Measurements from ENCODE around the gene CROCC. TPM values are rescaled to one million over a fixed set of nuclear protein-coding genes. Genes with fewer than 3 reads are reported as not detected.

Gene CROCC
- total RNA-seq, 2 experiments from 2014 or later, result 15.9 to 18.7 TPM

DNA sequence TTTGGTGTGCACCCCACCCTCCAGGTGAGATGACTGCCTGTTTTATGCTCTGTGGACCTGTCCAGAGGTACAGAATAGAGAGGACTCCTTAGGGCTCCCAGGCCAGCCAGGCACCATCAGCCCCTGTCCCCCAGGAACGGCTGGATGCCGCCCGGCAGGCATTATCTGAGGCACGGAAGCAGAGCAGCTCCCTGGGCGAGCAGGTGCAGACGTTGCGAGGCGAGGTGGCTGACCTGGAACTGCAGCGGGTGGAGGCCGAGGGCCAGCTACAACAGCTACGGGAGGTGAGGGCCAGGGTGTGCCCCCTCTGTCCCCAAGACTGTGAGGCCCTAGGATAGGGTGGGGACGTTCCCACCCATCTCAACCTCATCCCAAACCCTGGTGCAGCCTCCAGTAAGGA is 47.9 kb downstream of the CROCC start:
- no peak for DNase-seq
- Mint-ChIP-seq H3K27me3 (no peaks in the 10 kb centered on the region), H3K27ac (no peak overlapping the region), H3K4me1 (ENCODE audit: low read depth) (no peaks in the 10 kb centered on the region), H3K36me3 (peaks cover 6% of the 10 kb centered on the region), H3K4me3 (no peak overlapping the region), H3K9me3 (no peaks in the 10 kb centered on the region)
- intact Hi-C loops (cut with micrococcal nuclease), result no loop called here
- CTCF ChIA-PET, result interaction anchor here (1.6 kb wide), 1 partner anchor 9 kb away, joined by 7 read pairs; no protein-coding TSS in a partner anchor
- POLR2A ChIA-PET, result no interaction called here

DNA sequence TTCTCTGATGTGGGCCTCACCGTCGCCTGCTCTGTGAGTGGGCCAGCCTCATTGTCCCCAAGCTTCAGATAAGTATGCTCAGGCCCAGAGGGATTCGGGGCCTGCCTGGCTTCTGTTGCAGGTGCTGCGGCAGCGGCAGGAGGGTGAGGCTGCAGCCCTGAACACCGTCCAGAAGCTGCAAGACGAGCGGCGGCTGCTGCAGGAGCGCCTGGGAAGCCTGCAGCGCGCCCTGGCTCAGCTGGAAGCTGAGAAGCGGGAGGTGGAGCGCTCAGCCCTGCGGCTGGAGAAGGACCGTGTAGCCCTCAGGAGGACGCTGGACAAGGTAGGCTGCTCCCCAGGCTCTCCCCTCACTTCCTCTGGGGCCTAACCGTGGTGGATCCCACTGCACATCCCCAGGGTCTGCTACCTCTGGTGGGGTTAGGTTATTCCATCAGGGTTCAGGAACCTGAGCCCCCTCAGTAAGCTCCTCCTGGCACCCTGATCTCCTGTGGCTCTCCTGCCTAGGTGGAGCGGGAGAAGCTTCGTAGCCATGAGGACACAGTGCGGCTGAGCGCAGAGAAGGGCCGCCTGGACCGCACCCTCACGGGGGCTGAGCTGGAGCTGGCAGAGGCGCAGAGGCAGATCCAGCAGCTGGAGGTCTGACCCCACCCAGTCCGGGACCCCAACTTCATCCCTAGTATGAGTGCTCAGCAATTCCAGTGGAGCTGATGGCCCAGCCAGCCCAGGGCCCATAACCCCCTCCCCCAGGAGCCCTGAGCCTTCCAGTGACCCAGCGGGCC is 48.6 kb downstream of the CROCC start:
- Mint-ChIP-seq H3K36me3 (peaks cover 6% of the 10 kb centered on the region), H3K4me3 (no peak overlapping the region), H3K27ac (no peak overlapping the region), H3K9me3 (no peaks in the 10 kb centered on the region), H3K4me1 (ENCODE audit: low read depth) (no peaks in the 10 kb centered on the region), H3K27me3 (no peaks in the 10 kb centered on the region)
- DNase-seq, result no peak
- POLR2A ChIA-PET, result no interaction called here
- CTCF ChIA-PET, result interaction anchor here (1.6 kb wide), 1 partner anchor 10 kb away, joined by 7 read pairs; no protein-coding TSS in a partner anchor
- intact Hi-C loops (cut with micrococcal nuclease), result no loop called here

DNA sequence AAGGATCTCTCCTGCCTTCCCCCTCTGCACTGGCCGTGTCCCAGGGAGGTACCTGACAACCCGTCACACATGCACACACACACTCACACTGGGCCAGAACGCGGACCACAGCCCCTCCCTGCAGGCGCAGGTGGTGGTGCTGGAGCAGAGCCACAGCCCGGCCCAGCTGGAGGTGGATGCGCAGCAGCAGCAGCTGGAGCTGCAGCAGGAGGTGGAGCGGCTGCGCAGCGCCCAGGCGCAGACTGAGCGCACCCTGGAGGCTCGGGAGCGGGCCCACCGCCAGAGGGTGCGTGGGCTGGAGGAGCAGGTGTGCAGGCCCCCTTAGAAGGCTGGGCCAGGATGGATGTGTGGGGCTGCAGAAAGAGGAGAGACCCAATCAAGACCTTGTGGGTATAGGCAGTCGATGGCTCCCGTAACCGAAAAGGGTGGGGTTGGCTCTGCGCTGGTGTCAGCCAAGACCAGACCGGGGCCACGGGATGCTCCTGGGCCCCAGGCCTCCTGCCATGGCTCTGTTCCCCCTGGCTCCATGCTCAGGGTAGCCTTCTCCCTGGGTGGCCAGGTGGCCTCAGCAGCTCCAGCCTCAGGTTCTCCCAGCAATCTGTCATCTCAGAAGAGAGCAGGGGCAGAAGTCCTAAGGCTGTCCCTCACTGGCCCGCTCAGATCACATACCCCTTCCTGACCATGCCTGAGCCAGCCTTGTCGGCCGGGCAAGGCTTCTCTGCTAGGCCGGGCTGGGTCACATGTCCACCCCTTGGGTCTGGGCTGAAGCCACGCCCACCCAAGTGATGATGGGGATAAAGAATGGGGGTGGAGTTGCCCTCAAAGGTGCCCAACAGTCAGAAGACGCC is 49.8 kb downstream of the CROCC start:
- DNase-seq, result no peak
- Mint-ChIP-seq H3K4me1 (ENCODE audit: low read depth) (no peaks in the 10 kb centered on the region), H3K27ac (no peak overlapping the region), H3K9me3 (no peaks in the 10 kb centered on the region), H3K36me3 (peaks cover under 1% of the 10 kb centered on the region), H3K27me3 (no peaks in the 10 kb centered on the region), H3K4me3 (no peak overlapping the region)
- POLR2A ChIA-PET, result no interaction called here
- CTCF ChIA-PET, result no interaction called here
- intact Hi-C loops (cut with micrococcal nuclease), result no loop called here

DNA sequence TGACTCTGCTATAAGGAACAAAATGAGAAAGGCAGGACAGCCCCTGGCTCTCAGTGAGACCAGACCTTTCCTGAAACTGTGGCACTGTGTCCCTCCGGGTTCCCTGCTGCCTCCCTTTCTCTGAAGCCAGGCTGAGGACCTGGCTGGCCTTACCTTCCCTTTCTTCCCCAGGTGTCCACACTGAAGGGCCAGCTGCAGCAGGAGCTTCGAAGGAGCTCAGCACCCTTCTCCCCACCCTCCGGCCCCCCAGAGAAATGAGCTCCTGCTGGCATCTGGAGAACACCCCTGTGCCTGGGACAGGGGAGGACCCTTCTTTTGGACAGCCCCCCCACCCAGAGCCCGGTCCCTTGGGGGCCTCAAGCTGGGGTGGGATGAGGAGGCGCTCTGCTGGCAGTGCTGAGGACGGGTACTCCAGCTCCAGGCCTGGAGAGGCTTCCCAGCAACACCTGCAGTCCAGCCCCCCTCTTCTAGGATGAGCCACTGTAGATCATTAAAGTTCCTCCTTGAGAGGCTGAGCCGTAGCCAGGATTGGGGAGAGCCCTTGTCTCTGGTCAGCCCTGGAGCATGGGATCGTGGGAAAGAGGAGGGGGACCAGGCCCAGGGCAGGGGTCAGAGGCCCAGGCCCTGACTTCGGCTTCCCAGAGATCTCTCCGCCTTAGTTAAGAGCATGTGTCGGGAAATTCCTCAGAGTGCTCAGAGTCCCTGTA is 50.6 kb downstream of the CROCC start:
- ChIA-PET CTCF (no interaction called here), POLR2A (no interaction called here)
- intact Hi-C loops (cut with micrococcal nuclease), result no loop called here
- Mint-ChIP-seq H3K27ac (no peak overlapping the region), H3K4me3 (no peak overlapping the region), H3K4me1 (ENCODE audit: low read depth) (no peaks in the 10 kb centered on the region), H3K9me3 (no peaks in the 10 kb centered on the region), H3K36me3 (no peaks in the 10 kb centered on the region), H3K27me3 (no peaks in the 10 kb centered on the region)
- no peak for DNase-seq

DNA sequence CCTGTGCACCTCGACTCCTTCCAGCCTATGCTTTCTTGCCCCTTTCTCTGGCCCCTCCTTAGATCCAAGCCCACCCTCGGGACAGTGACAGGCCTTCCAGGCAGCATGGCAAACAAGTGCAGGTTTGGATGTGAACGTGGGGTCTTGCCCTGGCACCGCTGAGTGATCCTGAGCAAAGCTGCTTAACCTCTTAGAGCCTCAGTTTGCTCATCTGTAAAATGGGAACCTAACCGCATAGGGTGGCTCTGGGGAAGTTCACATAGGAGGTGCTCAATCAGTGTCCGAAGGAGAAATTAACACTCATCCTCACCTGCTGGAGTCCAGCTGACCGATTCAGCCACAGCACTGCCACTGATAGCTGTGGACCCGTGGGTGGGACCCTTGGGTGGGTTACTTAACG is 51.5 kb downstream of the CROCC start:
- intact Hi-C loops (cut with micrococcal nuclease), result no loop called here
- no peaks in the 10 kb centered on the region for H3K27me3 Mint-ChIP-seq
- no peak overlapping the region for H3K27ac Mint-ChIP-seq
- no peak for DNase-seq
- H3K4me3 Mint-ChIP-seq, result no peak overlapping the region
- ChIA-PET CTCF (no interaction called here), POLR2A (no interaction called here)
- no peaks in the 10 kb centered on the region for H3K4me1 Mint-ChIP-seq (ENCODE audit: low read depth)
- H3K36me3 Mint-ChIP-seq, result no peaks in the 10 kb centered on the region
- H3K9me3 Mint-ChIP-seq, result no peaks in the 10 kb centered on the region

DNA sequence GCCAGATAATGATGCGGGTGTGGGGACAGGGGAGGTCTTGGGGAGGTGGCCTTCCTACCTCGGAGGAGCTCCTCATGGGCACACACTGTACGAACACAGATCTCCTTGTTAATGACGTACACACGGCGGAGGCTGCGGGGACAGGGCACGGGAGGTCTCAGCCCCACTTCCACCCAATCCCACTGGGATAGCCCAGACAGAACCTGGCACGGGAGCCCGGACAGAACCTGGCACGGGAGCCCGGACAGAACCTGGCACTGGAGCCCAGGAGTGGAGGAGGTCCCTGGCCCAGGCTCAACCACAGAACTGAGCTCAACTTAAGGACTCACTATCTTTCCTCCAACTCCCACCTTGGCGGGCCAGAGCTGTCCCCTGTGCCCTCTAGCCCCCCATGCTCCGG is 53.5 kb downstream of the CROCC start:
- Mint-ChIP-seq H3K27me3 (peaks cover 2% of the 10 kb centered on the region), H3K4me3 (no peak overlapping the region), H3K36me3 (no peaks in the 10 kb centered on the region), H3K27ac (no peak overlapping the region), H3K9me3 (no peaks in the 10 kb centered on the region), H3K4me1 (ENCODE audit: low read depth) (no peaks in the 10 kb centered on the region)
- ChIA-PET CTCF (interaction anchor here (0.8 to 1.5 kb wide), 2 partner anchors 9 to 24 kb away, joined by 3 to 5 read pairs; no protein-coding TSS in a partner anchor), POLR2A (no interaction called here)
- intact Hi-C loops (cut with micrococcal nuclease), result no loop called here
- DNase-seq, result no peak

DNA sequence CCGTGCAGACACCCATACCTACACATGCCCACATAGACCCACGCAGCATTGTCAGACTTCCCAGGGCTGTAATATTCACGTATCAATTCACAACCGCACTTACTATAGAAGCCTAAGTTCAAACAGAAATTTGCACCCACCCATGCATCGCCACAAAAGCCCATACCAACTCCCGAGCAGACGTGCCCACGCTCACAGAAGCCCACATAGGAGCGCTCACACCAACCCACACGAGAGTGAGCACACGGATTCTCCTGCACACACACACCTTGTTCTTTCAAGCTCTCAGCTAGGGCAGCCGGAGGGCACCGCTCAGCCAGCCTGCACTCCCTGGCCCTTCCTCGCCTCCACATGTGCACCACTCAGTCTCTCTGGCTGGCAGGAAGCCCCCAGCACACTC is 54.1 kb downstream of the CROCC start:
- H3K27ac Mint-ChIP-seq, result no peak overlapping the region
- peaks cover 4% of the 10 kb centered on the region for H3K27me3 Mint-ChIP-seq

DNA sequence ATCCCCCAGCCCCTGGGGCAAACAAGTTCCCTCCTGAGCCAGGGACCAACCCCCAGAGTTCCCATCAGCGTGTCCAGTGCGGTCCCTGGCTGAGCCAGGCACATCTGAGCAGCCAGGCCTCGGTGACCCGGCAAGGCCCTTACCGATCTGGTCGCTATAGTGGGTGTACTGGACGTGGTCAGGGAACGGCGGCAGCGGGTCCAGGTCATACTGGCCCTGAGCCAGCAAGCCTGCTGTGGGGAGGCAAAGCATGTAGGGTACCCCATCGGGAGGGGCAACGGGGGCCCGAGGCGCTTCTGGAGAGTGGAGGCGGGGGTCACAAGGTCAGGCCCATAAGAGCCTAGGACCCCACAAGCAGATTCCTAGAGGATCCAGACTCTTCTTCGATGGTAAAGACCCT is 55.2 kb downstream of the CROCC start:
- H3K27ac Mint-ChIP-seq, result no peak overlapping the region
- no peaks in the 10 kb centered on the region for H3K9me3 Mint-ChIP-seq
- no peak overlapping the region for H3K4me3 Mint-ChIP-seq
- DNase-seq, result no peak
- H3K36me3 Mint-ChIP-seq, result no peaks in the 10 kb centered on the region
- peaks cover 12% of the 10 kb centered on the region for H3K27me3 Mint-ChIP-seq
- H3K4me1 Mint-ChIP-seq (ENCODE audit: low read depth), result peaks cover 9% of the 10 kb centered on the region
- intact Hi-C loops (cut with micrococcal nuclease), result no loop called here
- POLR2A ChIA-PET, result no interaction called here
- CTCF ChIA-PET, result no interaction called here

More for the DNA sequence above, 54.1 kb downstream of the CROCC start:
- H3K4me3 Mint-ChIP-seq, result no peak overlapping the region
- H3K4me1 Mint-ChIP-seq (ENCODE audit: low read depth), result peaks cover 3% of the 10 kb centered on the region
- H3K36me3 Mint-ChIP-seq, result no peaks in the 10 kb centered on the region
- POLR2A ChIA-PET, result no interaction called here
- H3K9me3 Mint-ChIP-seq, result no peaks in the 10 kb centered on the region
- no peak for DNase-seq
- intact Hi-C loops (cut with micrococcal nuclease), result no loop called here
- CTCF ChIA-PET, result interaction anchor here (0.8 to 1.5 kb wide), 2 partner anchors 8 to 25 kb away, joined by 3 to 5 read pairs; no protein-coding TSS in a partner anchor

DNA sequence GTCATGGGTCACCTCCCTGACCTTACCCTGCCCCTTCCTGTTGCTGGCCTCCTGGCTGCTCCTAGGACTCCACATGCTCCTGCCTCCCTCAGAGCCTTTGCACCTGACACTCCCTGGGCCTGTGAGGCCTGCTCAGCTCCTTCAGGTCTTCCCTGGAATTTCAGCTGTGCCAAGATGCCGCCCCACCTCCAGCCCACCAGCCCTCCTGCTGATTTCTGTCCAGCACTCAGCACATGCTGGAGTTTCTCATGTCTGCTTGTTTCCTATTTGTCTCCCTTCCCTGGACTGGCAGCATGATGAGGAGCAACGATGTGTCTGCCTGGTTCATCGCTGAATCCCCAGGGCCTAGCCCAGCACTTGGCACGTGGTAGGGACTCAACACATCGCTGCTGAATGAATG is 55.6 kb downstream of the CROCC start:
- no peak for DNase-seq
- no peaks in the 10 kb centered on the region for H3K9me3 Mint-ChIP-seq
- no peak overlapping the region for H3K27ac Mint-ChIP-seq
- H3K4me3 Mint-ChIP-seq, result no peak overlapping the region
- no peaks in the 10 kb centered on the region for H3K36me3 Mint-ChIP-seq
- H3K27me3 Mint-ChIP-seq, result peaks cover 12% of the 10 kb centered on the region
- POLR2A ChIA-PET, result no interaction called here
- intact Hi-C loops (cut with micrococcal nuclease), result no loop called here
- peaks cover 9% of the 10 kb centered on the region for H3K4me1 Mint-ChIP-seq (ENCODE audit: low read depth)
- CTCF ChIA-PET, result interaction anchor here (1.2 kb wide), 1 partner anchor 16 kb away, joined by 3 read pairs; no protein-coding TSS in a partner anchor

DNA sequence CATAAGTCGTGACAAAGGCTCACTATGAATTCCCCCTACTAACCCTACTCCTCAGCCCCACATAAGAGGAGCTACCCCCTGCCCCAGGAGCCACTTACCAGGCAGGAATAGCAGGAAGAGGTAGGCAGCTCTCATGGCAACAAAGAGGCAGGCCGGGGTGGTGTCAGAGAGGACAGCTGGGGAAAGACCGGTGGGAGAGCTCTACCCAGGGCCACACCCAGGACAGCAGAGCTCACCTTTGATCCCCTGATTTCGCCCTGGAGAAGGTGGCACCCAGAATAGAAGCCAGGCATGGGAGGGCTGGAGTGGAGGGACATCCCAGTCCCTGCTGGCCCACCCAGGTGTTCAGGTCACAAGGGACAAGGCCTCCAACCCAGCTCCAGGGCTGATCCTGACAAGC is 56.4 kb downstream of the CROCC start:
- Mint-ChIP-seq H3K4me1 (ENCODE audit: low read depth) (peaks cover 9% of the 10 kb centered on the region), H3K4me3 (no peak overlapping the region), H3K27me3 (peaks cover 14% of the 10 kb centered on the region), H3K27ac (no peak overlapping the region), H3K9me3 (no peaks in the 10 kb centered on the region), H3K36me3 (no peaks in the 10 kb centered on the region)
- POLR2A ChIA-PET, result no interaction called here
- CTCF ChIA-PET, result interaction anchor here (1.0 to 1.2 kb wide), 2 partner anchors 17 to 18 kb away, joined by 3 read pairs; no protein-coding TSS in a partner anchor
- intact Hi-C loops (cut with micrococcal nuclease), result no loop called here
- DNase-seq, result no peak

DNA sequence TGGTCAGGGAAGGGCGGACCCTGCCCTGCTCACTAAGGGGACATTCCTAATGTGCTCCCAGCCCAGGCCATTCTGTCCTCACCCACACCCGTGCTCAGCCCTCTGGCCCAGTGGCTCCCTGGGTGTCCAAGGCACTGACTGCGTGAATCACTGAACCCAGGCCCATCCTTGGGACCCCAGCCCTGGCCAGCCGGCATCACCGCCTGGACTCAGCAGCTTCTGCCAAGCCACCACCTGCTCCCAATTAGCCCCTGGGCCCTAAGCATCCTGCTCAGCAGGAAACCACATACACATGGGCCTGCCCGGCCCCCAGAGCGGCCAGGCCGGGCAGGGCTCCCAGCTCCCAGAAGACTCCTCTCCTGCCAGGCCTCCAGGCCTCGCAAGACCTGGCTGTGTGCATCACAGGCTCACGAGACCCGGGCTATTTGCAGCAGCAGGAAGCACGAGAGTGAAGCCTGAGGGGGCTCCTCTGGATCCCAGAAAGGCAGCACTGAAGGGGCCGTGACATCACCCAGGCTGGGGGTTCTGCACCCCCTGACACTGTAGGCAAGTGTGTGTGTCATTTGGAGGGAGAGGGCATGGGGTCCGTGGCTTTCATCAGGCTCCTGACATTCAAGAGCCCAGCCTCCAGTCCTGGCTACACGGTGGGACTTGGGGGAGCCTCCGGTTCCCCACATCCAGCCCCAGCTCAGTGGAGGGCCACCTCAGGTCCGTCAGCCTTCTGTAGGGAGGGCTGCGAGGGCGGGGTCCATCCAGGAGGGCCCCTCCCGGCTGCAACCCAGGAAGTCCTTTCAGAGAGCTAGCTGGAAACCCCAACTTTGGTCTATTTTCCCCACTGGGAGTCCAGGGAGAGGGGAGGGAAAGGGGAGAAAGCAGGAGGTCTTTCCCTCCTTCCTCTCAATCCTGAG is 57.1 kb downstream of the CROCC start:
- ChIA-PET CTCF (interaction anchor here (1.0 to 1.2 kb wide), 2 partner anchors 18 to 19 kb away, joined by 3 read pairs; no protein-coding TSS in a partner anchor), POLR2A (no interaction called here)
- Mint-ChIP-seq H3K4me3 (no peak overlapping the region), H3K27me3 (peaks cover 18% of the 10 kb centered on the region), H3K36me3 (no peaks in the 10 kb centered on the region), H3K4me1 (ENCODE audit: low read depth) (peaks cover 9% of the 10 kb centered on the region), H3K9me3 (no peaks in the 10 kb centered on the region), H3K27ac (no peak overlapping the region)
- intact Hi-C loops (cut with micrococcal nuclease), result no loop called here
- DNase-seq, result no peak

Measured in activated CD4-positive, alpha-beta memory T cell treated with anti-CD3 and anti-CD28 coated beads for 36 hours (primary cell).